Measurements from ENCODE around the gene ADGRG3. TPM values are rescaled to one million over a fixed set of nuclear protein-coding genes. Genes with fewer than 3 reads are reported as not detected.

ADGRG3 gene
- total and polyA plus RNA-seq, 2 of the 13 experiments (the other 11 are each of a cell fraction or from before 2014, with no cell fraction given), result 2.7 to 11.8 TPM

DNA sequence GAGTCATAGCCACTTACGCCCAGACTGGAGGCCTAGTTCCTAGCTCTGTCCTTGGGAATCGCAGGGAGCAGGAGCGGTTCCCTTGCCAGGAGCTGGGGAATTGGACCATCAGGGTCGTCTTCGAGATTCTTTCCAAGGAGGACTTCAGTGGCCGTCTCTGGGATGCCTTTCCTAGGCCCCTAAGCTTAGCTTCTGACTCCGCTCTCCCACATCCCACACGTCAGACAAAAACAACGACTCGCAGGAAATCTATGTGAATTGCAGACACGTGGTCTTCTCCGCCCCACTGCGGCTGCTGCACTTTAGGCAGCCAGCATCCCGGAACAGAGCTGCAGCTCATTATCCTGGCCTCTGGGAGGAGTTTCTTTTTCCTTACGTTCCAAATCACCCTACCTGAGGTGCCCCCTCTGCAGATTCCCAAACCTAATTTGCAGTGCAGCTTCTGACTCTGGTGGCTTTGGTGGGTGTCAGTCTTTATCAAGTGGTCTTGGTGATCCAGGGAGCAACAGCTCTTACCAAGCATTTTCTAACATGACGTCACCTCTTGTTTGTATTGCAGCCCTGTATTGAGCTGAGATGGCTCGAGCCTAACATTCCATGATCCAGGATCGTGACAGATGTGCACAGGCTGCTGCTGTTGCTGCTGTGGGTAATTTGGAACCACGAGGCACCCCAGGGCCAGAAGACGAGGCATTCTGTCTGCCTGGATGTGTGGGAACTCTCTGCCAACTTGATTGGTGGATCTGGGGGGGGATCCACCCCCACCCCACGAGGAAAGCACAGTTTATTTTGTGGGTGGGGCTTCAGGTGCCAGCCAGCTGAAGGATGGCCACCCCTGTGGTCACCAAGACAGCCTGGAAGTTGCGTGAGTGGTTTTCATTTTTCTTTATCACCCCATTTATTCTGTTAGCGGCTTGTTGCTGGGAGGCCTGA is 68.6 kb downstream of the ADGRG3 start (continued):
- TF ChIP-seq SPEN (CRISPR knock-in tag; IDR thresholded peaks at IDR 0.05; ENCODE audit: low read depth) (peak; percentile 5; the same call in 1 of the 2 replicates), ZMAT3 (CRISPR knock-in tag; conservative IDR thresholded peaks at IDR 0.05) (no peak), SNAPC5 (CRISPR knock-in tag; IDR thresholded peaks at IDR 0.05; ENCODE audit: borderline replicate concordance) (no peak), TARDBP (CRISPR knock-in tag; IDR thresholded peaks at IDR 0.05) (peak; percentile 41; the same call in 1 of the 2 replicates), JUNB (CRISPR knock-in tag; IDR thresholded peaks at IDR 0.05; ENCODE audit: borderline replicate concordance) (no peak), ZFP82 (CRISPR knock-in tag; IDR thresholded peaks at IDR 0.05; ENCODE audit: borderline replicate concordance) (no peak), RBFOX2 (IDR thresholded peaks at IDR 0.05; ENCODE audit: low read depth, low read length) (0 out of 2 replicates have a peak, but pooled peaks have one; percentile 8), PHB2 (IDR thresholded peaks at IDR 0.05; ENCODE audit: partially characterized antibody) (no peak), PRDM10 (CRISPR knock-in tag; IDR thresholded peaks at IDR 0.05; ENCODE audit: low read depth) (no peak), REL (CRISPR knock-in tag; conservative IDR thresholded peaks at IDR 0.05) (no peak), FOXA3 (CRISPR knock-in tag; IDR thresholded peaks at IDR 0.05) (peak; percentile 70), ZSCAN20 (CRISPR knock-in tag; IDR thresholded peaks at IDR 0.05; ENCODE audit: borderline replicate concordance) (no peak), ZNF567 (CRISPR knock-in tag; IDR thresholded peaks at IDR 0.05; ENCODE audit: borderline replicate concordance) (no peak), ZNF12 (CRISPR knock-in tag; IDR thresholded peaks at IDR 0.05) (no peak), ZNF646 (CRISPR knock-in tag; IDR thresholded peaks at IDR 0.05) (no peak), ZNF468 (CRISPR knock-in tag; IDR thresholded peaks at IDR 0.05) (no peak)
- TF ChIP-seq, protein P1, sequence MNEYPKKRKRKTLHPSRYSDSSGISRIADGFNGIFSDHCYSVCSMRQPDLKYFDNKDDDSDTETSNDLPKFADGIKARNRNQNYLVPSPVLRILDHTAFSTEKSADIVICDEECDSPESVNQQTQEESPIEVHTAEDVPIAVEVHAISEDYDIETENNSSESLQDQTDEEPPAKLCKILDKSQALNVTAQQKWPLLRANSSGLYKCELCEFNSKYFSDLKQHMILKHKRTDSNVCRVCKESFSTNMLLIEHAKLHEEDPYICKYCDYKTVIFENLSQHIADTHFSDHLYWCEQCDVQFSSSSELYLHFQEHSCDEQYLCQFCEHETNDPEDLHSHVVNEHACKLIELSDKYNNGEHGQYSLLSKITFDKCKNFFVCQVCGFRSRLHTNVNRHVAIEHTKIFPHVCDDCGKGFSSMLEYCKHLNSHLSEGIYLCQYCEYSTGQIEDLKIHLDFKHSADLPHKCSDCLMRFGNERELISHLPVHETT (CRISPR knock-in tag; conservative IDR thresholded peaks at IDR 0.05), result 0 out of 2 replicates have a peak, but pooled peaks have one; percentile 26

Data from HepG2 (cell line).